H54 (cell line): ENCODE data around the gene OASL.

Experiments
- DNase-seq: peaks from one replicate; pipeline ENCODE4 v3.0.0; 2011; ENCODE audit warnings: low spot score, mixed read lengths; ENCODE audit not compliant: insufficient read length
- FAIRE-seq: peaks from 3 replicates; lab custom pipeline; 2011; peaks lifted over from hg19 to GRCh38; lab: Jason Lieb, UNC
- POLR2A ChIP-seq: IDR thresholded peaks from 2 replicates; pipeline ENCODE4 v1.6.1; 2011; ENCODE audit warnings: low read depth, mild to moderate bottlenecking, low read length

The OASL gene

GRCh38 chr12:121036810-121037326 is 2.2 kb downstream of the OASL start:
- FAIRE-seq = peak; percentile 15
- TF ChIP-seq POLR2A = no peak
- peak; percentile 68 for DNase-seq

GRCh38 chr12:121034616-121035305 is 4.3 kb downstream of the OASL start:
- TF ChIP-seq POLR2A = no peak
- FAIRE-seq (no peak), DNase-seq (no peak)

DNA sequence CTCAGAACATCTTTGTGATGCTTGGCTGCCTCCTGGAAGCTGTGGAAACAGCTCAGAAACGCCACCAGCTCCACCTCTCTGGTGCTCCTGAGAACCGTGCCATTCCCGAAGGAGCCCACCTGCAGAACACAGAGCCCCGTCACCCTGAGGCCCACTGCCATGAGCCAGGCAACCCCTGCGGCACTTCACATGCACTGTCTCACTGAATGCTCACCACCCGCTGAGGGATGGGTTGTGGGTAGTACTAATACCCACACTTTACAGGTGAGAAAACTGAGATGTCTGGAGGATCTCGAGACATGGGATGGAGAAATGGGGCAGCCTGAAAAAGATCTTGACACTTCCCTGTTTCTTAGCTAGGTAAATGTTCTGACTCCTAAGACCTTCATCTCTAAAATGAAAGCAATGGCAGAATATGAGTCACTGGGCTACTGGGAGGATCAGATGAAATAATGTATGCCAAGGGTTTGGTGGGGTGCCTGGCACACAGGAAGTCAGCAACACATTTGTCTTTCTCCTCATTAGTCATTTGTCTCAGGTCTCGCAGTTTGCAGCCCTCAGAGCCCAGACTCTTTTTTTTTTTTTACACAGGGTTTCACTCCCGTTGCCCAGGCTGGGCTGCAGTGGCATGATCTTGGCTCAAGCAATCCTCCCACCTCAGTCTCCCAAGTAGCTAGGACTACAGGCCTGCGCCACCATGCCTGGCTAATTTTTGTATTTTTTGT is 5.3 kb downstream of the OASL start:
- FAIRE-seq = peak; percentile 76

DNA sequence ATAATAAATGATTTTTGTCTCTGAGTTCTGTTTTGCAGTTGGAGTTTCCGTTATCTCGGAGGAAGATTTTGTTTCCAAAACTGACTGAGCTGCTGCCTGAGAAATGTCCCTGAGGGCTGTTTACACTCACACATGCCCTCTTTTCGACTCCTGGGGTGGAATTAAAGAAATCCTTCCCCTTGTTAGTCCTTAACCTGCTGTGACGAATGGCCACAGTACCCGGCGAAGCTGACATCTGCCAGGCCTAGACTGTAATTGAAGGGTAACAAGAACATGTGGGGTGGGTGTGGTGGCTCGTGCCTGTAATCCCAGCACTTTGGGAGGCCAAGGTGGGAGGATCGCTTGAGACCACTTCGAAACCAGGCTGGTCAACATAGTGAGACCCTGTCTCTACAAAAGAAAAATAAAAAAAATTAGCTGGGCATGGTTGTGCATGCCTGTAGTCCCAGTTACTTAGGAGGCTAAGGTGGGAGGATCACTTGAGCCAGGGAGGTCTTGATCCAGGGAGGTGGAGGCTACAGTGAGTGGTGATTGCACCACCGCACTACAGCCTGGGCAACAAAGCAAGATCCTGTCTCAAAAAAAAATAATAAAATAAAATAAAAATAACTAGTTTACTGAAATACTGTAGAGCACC is 8.4 kb downstream of the OASL start:
- FAIRE-seq (no peak), DNase-seq (no peak)
- TF ChIP-seq POLR2A = no peak

More for the DNA sequence above, 5.3 kb downstream of the OASL start:
- DNase-seq = peak; percentile 55
- no peak for TF ChIP-seq POLR2A

GRCh38 chr12:121026274-121027045 is 12.6 kb downstream of the OASL start:
- no peak for DNase-seq
- no peak for TF ChIP-seq POLR2A
- no peak for FAIRE-seq

- DNase-seq (peak; percentile 40), FAIRE-seq (no peak)
- no peak for TF ChIP-seq POLR2A
Measured at GRCh38 chr12:121025442-121026226, 13.4 kb downstream of the OASL start.

DNA sequence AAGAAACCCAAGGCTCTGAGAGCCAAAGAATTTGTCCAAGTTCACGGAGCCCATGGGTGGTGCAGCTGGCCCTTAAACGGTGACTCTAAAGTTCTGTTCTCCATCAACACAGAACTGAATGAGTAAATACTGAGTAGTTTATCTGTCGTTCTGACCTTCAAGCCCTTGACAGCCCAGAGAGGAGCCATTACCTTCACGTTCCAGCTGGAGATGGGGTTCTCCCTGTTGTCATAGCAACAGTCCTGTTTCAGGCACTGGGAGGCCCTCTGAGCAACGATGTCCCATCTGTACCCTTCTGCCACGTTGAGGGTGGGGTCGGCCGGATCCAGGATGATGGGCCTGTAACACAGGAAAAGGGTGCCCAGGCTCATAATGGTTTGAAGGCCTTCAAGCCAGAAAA is 15.2 kb downstream of the OASL start:
- no peak for FAIRE-seq
- DNase-seq = no peak
- no peak for TF ChIP-seq POLR2A

GRCh38 chr12:121022713-121023112 is 16.3 kb downstream of the OASL start:
- TF ChIP-seq POLR2A = no peak
- DNase-seq (no peak), FAIRE-seq (no peak)

GRCh38 chr12:121021754-121022153 is 17.3 kb downstream of the OASL start:
- TF ChIP-seq POLR2A = no peak
- FAIRE-seq (no peak), DNase-seq (no peak)

DNA sequence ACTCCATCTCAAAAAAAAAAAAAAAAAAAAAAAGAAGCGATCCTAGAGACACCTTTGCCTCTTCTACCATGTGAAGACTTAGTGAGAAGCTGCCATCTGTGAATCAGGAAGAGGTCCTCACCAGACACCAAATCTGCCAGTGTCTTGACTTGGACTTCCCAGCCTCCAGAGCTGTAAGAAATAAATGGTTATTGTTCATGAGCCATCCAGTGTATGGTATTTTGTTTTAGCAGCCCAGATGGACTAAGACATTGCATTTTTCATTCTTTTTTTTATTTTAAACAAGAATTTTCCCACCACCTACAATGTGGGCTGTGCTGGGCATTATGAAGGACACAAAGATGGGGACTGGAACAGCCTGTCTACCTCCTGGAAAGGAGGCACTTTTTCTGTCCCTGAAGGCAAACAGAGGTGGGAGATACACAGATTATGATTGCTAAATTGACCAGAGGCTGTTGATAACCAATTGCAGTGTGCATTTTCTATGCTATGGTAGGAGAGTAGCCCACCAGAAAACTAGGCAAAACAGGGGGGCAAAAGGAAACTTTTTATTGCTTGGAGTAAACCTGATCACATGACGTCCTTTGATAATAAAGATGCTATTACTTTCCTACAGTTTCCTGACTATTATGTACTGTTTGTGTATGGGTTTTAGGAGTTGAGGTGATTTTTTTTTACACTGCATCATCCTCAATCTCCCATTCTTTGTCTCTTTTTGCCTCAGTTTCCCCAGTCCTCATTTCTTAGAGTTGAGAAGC is 20.0 kb downstream of the OASL start:
- no peak for FAIRE-seq
- DNase-seq = no peak
- TF ChIP-seq POLR2A = no peak

GRCh38 chr12:121017966-121018491 is 21.0 kb downstream of the OASL start:
- TF ChIP-seq POLR2A = no peak
- FAIRE-seq (no peak), DNase-seq (no peak)
